Esophagus squamous epithelium (tissue), 4 donors: ENCODE measurements around the gene IL1RAPL2.
"Not testable (repeated sequence)": the region's sequence is repeated elsewhere in the genome, so short reads cannot be mapped to it uniquely, and the experiment has no call there.

Experiments used
- CTCF ChIP-seq, 6 experiments: fragments of 450-650 bp in 4 of 6; fragments of 200-600 bp in 2 of 6; sonication (generic) in 2 of 6; IDR thresholded peaks; one replicate each; pipeline ENCODE4 v1.5.1; 2016 to 2019; ENCODE audit warnings: antibody characterized with exemption in 6 of 6, mild to moderate bottlenecking in 4 of 6, moderate library complexity in 4 of 6
- POLR2A ChIP-seq, 4 donors: fragments of 450-650 bp; IDR thresholded peaks; one replicate each; pipeline ENCODE4 v1.6.1; 2017; ENCODE audit warnings: antibody characterized with exemption in 4 of 4, mild to moderate bottlenecking in 4 of 4, moderate library complexity in 3 of 4

- TF ChIP-seq CTCF, POLR2A (IDR thresholded peaks at IDR 0.05): not testable (repeated sequence)
Measured at GRCh38 chrX:105805655-105806054, 1239.7 kb downstream of the IL1RAPL2 start.
